ENCODE measurements around the gene ZNF343.
"Not testable (repeated sequence)": the region's sequence is repeated elsewhere in the genome, so short reads cannot be mapped to it uniquely, and the experiment has no call there.

Gene ZNF343

DNA sequence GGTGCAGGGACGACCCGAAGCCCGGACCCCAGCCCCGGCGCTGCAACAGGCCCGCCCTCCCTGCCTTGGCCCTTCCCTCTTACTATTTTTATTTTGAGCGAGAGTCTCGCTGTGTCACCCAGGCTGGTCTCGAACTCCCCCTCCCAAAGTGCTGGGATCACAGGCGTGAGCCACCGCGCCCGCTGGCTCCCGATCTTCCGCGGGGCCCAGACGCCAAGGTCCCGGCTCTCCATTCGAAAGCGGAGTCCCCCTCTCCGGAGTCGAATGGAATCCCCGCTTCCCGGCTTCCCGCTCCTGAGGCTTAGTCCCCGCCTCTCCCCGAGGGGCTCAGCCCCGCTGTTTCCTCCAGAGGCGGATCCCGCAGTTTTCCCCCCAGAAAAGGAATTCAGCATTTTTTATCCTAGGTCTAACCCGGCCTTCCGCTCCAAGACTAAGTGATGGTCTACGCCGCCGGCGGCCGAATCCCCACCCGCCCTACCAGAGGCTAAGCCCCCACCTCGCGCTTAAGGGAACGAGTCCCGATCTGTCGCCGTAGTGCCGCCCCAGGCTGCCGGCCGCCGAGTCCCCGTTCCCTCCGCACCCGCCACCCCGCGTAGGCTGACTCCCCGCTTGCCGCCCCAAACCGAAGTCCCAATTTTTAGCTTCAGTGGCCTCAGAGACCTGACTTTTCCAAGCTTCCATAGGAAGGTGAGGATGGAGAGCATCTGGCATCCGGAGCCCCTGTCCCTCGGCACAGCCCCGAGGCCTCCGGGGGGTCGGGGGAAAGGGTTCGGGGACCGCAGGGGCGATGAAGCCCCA is 16.2 kb upstream of the ZNF343 start:
- TF ChIP-seq, protein P1, sequence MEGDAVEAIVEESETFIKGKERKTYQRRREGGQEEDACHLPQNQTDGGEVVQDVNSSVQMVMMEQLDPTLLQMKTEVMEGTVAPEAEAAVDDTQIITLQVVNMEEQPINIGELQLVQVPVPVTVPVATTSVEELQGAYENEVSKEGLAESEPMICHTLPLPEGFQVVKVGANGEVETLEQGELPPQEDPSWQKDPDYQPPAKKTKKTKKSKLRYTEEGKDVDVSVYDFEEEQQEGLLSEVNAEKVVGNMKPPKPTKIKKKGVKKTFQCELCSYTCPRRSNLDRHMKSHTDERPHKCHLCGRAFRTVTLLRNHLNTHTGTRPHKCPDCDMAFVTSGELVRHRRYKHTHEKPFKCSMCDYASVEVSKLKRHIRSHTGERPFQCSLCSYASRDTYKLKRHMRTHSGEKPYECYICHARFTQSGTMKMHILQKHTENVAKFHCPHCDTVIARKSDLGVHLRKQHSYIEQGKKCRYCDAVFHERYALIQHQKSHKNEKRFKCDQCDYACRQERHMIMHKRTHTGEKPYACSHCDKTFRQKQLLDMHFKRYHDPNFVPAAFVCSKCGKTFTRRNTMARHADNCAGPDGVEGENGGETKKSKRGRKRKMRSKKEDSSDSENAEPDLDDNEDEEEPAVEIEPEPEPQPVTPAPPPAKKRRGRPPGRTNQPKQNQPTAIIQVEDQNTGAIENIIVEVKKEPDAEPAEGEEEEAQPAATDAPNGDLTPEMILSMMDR (IDR thresholded peaks at IDR 0.05; ENCODE audit: low read length) = no peak; the same call in 1 of the 2 replicates
- no peak for TF ChIP-seq EZH2 (IDR thresholded peaks at IDR 0.05; ENCODE audit: borderline replicate concordance, low read length)
- peak overlapping the region; percentile 88 for H2AFZ ChIP-seq (ENCODE audit: low read length)
- H3K4me1 ChIP-seq (ENCODE audit: insufficient read depth, low read length, severe bottlenecking) = peaks cover 9% of the 10 kb centered on the region
- H3K9me2 ChIP-seq (ENCODE audit: low read depth, low read length) = no peaks in the 10 kb centered on the region
- H3K27ac ChIP-seq (ENCODE audit: low read depth, low read length, poor library complexity, severe bottlenecking) = no peak overlapping the region
- no peaks in the 10 kb centered on the region for H3F3A ChIP-seq (ENCODE audit: insufficient read depth, low read length)
- H4K20me1 ChIP-seq (ENCODE audit: insufficient read depth, low read length) = no peaks in the 10 kb centered on the region
- no peaks in the 10 kb centered on the region for H3K27me3 ChIP-seq (ENCODE audit: insufficient read depth, low read length)
- peak overlapping the region; percentile 76 for H3K4me3 ChIP-seq (ENCODE audit: low read depth, low read length, poor library complexity, severe bottlenecking)
- H3K9me3 ChIP-seq (ENCODE audit: low read length) = no peaks in the 10 kb centered on the region
- peak overlapping the region; percentile 80 for H3K9ac ChIP-seq (ENCODE audit: low read length)
- H3K4me2 ChIP-seq (ENCODE audit: low read length) = peak overlapping the region; percentile 97
- no peaks in the 10 kb centered on the region for H3K36me3 ChIP-seq (ENCODE audit: insufficient read depth, low read length)
- H3K79me2 ChIP-seq (ENCODE audit: insufficient read depth, low read length) = no peaks in the 10 kb centered on the region

DNA sequence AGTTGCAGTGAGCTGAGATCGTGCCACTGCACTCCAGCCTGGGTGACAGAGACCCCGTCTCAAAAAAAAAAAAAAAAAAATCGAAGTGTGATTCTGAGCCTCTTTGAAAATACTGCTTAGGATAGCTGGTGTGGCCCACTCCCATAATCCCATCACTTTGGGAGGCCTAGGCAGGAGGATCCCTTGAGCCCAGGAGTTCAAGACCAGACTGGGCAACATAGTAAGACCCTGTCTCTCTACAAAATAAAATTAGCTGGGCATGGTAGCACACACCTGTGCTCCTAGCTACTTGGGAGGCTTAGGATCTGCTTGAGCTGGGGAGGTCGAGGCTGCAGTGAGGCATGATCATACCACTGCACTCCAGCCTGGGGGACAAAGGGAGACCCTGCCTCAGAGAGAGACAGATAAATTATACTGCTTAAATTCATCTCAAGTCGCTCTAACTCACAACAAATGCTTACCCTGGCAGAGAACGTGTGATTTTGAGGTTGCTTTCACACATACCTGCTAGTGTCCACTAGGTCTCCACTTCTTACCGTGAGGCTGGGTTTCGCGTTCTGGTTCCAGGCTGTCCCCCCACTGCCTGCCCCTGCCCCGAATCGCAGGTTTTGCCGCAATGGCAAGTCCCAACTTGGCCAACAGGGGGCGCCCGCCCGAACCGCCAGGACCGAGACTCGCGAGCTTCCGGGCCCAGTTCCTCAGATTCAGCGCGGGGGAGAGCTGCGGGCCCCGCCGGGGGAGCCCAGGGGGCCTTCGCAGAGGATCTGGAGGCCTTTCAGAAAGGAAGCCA is 15.4 kb upstream of the ZNF343 start:
- H2AFZ ChIP-seq (ENCODE audit: low read length) = 0 out of 2 replicates have a peak overlapping the region, but pooled peaks have one; percentile 88
- H3K9me3 ChIP-seq (ENCODE audit: low read length) = no peaks in the 10 kb centered on the region
- H3K4me3 ChIP-seq (ENCODE audit: low read depth, low read length, poor library complexity, severe bottlenecking) = peak overlapping the region; percentile 76
- H3K36me3 ChIP-seq (ENCODE audit: insufficient read depth, low read length) = no peaks in the 10 kb centered on the region
- no peaks in the 10 kb centered on the region for H3K9me2 ChIP-seq (ENCODE audit: low read depth, low read length)
- no peaks in the 10 kb centered on the region for H4K20me1 ChIP-seq (ENCODE audit: insufficient read depth, low read length)
- H3K4me1 ChIP-seq (ENCODE audit: insufficient read depth, low read length, severe bottlenecking) = peaks cover 8% of the 10 kb centered on the region
- TF ChIP-seq, protein P1 (IDR thresholded peaks at IDR 0.05; ENCODE audit: low read length) = peak; percentile 95
- no peak for TF ChIP-seq EZH2 (IDR thresholded peaks at IDR 0.05; ENCODE audit: borderline replicate concordance, low read length)
- no peaks in the 10 kb centered on the region for H3F3A ChIP-seq (ENCODE audit: insufficient read depth, low read length)
- no peak overlapping the region for H3K27ac ChIP-seq (ENCODE audit: low read depth, low read length, poor library complexity, severe bottlenecking)
- no peaks in the 10 kb centered on the region for H3K27me3 ChIP-seq (ENCODE audit: insufficient read depth, low read length)
- H3K9ac ChIP-seq (ENCODE audit: low read length) = peak overlapping the region; percentile 80
- H3K4me2 ChIP-seq (ENCODE audit: low read length) = peak overlapping the region; percentile 97
- H3K79me2 ChIP-seq (ENCODE audit: insufficient read depth, low read length) = no peaks in the 10 kb centered on the region

DNA sequence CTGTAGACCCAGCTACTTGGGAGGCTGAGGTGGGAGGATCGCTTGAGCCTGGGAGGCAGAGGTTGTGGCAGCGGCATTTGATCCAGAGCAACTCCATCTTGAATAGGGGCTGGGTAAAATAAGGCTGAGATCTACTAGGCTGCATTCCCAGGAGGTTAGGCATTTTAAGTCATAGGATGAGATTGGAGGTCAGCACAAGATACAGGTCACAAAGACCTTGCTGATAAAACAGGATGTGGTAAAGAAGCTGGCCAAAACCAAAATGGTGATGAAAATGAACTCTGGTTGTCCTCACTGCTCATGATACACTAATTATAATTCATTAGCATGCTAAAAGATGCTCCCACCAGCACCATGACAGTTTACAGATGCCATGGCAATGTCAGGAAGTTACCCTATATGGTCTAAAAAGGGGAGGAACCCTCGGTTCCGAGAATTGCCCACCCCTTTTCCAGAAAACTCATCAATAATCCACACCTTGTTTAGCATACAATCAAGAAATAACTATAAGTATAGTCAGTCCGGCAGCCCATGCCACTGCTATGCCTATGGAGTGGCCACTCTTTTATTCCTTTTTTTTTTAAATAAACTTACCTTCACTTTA is 14.2 kb upstream of the ZNF343 start:
- H3K4me2 ChIP-seq (ENCODE audit: low read length); H3K36me3 ChIP-seq (ENCODE audit: insufficient read depth, low read length); H3K9ac ChIP-seq (ENCODE audit: low read length); H3K4me3 ChIP-seq (ENCODE audit: low read depth, low read length, poor library complexity, severe bottlenecking); H3K4me1 ChIP-seq (ENCODE audit: insufficient read depth, low read length, severe bottlenecking); H3K79me2 ChIP-seq (ENCODE audit: insufficient read depth, low read length); H3K9me3 ChIP-seq (ENCODE audit: low read length); H2AFZ ChIP-seq (ENCODE audit: low read length); H3F3A ChIP-seq (ENCODE audit: insufficient read depth, low read length); H4K20me1 ChIP-seq (ENCODE audit: insufficient read depth, low read length); H3K9me2 ChIP-seq (ENCODE audit: low read depth, low read length); H3K27me3 ChIP-seq (ENCODE audit: insufficient read depth, low read length); H3K27ac ChIP-seq (ENCODE audit: low read depth, low read length, poor library complexity, severe bottlenecking): not testable (repeated sequence)

Measured in OCI-LY1 (cell line).